SHP77 treated with DMSO at 0.1 percent for 48 hours (cell line): ENCODE data around the gene CRYM.
"Not testable (repeated sequence)": the region's sequence is repeated elsewhere in the genome, so short reads cannot be mapped to it uniquely, and the experiment has no call there.

Source experiments
- DNase-seq: peaks from one replicate; lab custom pipeline; 2025; lab: John Stamatoyannopoulos, UW

Gene CRYM

DNA sequence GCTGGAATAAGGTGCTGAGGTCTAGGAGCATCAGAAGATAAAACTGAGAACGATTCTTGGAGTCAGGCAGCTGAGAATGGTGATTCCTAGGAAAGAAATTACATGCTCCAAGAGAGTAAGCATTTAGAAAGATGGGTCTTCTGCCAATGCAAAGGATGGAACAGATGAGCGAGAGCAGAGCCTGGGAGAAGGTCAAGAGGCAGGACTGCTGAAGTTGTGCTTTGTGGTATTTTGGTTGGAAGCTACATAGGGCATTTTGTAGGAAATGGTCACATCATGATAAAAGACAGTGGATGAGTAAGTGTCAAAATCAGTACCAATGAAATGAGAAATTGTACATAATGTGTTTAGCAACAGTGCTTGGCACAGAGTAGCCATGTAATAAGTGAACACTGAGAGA, 1.4 kb upstream of the CRYM start:
- no peak for DNase-seq

DNA sequence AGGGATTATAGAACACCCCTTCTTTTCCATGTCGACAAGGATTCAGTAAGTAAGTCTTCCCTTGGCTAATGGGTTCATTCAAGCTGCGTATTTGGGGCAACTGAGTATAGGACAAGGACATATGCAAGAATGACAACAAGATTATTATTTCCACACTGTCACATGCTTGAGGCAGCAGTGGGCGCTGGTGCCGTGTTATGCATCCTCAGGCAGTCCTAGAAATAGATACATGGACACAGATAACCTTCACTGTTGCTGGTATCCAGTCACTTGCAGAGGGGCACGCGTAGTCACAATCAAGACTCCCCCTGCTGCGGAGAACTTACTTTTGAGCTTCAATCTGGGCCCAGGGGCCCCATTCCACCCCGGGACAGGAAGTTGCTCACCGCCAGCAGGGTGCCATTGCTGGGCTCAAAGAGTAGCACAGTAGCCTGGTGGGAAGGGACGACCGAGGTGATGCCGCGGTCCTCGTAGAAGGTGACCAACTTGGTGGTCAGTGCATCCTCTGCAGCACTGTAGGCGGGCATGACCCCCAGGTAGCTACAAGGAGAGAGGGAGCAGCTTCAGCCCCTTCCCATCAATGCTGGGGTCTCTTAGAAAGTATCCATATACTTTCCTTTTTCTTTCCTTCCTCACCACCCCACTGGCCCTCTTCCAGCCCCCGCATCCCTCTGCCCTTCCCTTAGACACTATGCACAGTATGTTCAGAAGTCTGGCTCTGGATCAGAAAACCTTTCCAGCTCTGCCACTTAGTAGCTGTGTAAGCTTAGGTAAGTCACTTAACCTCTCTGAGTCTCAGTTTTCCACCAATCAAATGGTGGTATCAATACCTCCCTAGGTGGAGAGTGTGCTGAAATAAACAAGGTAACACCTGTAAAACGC, 804 bp downstream of the CRYM start:
- no peak for DNase-seq

DNA sequence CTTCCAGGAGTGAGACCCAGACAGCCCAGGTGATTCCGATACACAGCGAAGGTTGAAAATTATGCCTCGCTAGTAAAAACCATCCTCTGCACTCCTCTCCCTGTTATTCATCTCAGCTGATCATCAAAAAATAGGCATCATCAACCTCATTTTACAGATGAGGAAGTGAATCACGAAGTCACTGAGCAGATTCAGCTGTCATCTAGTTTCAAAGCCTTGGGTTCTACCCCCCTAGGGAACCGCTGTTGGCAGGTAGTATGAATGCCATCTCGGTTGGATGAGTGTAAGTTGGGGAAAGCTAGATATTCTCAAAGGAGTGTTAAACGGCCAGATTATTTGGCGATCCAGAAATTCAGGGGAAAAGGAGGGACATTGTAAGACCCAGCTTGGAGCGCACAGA, 2.0 kb downstream of the CRYM start:
- DNase-seq = no peak

DNA sequence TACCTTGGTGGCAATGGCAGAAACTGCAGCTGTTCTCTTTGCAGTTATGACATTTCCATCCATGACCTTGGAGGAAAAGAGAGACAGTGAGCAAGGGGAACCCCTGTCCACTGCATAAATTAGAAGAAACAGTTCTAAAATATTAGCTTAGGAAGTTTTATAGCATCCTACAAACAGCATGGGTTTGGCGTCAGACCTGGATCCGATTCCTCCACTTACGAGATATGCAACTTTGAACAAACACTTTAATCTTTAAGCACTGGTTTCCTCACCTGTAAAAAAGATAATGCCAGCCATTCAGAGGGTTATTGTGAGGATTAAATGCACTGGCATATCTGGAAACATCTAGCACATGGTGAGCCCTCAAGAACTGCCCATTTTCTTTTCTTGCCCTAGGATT, 2.6 kb downstream of the CRYM start:
- DNase-seq = no peak

DNA sequence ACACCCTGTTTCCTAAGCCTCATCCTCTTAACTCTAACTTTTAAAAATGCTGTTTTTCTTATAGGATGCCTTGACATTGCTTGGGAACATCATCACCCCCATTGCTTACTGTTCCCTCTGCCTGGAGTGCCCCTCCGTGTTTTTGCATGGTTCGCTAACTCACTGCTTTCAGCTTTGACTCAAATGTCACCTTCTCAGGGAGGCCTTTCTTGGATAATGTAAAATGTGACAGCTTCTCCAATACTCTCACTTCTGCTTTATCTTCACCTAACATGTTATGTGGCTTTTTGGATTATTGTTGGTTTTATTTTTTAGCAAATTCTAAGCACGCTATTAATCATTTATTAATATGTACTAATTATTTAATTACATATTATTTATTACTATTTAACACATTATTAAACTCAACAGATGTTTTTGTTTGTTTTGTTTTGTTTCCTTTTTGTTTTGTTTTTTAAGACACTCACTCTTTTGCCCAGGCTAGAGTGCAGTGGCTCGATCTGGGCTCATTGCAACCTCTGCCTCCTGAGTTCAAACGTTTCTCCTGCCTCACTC, 3.8 kb downstream of the CRYM start:
- DNase-seq = no peak

DNA sequence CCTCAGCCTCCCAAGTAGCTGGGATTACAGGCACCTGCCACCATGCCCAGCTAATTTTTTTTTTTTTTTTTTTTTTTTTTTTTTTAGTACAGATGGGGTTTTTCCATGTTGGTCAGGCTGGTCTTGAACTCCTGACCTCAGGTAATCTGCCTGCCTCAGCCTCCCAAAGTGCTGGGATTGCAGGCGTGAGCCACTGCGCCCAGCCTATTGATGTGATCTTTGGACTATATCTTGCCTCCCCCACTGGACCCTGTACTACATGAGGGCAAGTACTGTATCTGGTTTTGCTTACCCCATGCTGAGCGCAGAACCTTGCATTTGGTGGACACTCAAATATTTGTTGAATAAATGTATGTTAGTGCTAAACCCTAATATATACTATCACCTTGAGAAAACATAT, 5.3 kb downstream of the CRYM start:
- DNase-seq = not testable (repeated sequence)

DNA sequence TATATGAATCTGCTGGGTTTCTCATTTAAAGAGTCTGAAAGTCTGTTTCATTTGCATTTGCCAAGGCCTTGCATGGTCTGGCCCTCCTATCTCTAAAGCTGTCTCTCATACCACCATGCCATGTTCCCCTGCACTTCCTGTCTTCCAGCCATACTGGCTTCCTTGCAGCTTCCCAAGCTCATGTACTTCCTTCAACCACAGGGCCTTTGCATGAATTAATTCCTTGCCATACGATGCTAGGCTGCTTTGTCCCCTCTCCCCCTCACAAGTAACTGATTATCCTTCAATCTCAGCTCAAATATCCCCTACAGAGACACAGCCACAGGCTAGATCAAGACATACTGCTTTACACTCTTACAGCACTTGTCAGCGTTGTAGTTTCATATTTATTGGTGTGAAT, 5.8 kb downstream of the CRYM start:
- DNase-seq = no peak

DNA sequence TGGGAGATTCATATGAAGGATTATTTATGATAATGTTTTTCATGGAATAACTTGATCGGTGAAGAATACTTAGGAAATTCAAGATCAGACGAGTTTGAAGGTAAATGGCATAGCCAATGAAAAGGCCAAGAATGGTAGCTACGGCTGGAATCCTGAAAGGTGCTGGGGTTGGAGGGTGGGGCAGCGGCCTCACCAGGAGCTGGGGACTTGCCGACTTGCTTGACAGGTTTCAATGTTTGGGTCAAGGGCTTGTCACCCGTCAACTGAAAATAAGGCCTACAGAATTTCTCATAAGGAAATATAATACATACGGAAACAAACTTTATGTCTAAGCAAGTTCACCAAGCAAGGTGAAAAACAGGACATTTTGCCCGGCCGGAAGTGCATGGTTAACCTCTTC, 9.9 kb downstream of the CRYM start:
- no peak for DNase-seq

DNA sequence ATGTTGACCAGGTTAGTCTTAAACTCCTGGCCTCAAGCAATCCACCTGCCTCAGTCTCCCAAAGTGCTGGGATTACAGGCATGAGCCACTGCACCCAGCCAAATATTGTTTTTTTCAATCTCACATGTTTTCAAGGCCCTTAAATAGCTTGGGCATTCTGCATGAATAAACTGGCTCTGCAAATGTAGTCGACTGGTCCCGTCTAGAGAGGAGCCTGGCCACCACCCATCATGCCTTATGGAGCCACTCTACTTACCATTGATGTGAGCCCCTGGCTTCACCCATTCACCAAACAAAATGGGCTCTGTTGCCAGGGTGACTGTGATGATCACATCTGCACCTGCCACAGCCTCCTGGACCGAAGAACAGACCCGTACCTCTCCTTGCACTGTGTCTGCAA, 10.8 kb downstream of the CRYM start:
- no peak for DNase-seq

DNA sequence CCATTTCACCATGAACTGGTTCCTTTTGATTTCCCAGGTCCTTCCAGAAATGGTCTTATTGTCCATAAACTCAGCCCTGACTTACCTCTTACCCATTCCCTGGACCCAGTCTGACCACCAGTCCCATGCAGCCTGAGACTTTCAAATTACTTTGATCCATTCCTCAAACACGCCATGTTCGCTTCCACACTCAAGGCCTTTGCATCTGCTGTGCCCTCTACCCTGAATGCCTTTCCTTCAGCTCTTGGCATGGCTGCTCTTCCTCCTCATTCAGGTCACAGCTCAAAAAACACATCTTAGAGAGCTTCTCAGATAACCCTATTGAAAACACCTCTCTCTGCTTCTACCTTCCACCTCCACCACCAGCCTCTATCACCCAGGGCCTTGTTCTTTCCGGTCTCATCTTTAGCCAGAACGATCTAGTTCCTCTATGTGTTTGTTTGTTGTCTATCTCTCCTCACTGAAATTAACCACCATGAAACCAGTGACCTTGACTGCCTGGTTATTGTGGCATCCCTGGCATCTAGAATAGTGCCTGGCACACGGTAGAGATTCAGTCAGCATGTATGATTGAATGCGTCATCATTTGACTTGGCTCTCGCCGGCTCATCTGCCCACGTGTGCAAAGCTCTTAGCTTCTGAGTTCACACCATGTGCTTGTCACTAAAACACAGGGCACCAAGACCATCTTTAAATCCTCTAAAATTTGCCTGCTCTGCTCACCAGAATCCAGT, 12.8 kb downstream of the CRYM start:
- DNase-seq = no peak

DNA sequence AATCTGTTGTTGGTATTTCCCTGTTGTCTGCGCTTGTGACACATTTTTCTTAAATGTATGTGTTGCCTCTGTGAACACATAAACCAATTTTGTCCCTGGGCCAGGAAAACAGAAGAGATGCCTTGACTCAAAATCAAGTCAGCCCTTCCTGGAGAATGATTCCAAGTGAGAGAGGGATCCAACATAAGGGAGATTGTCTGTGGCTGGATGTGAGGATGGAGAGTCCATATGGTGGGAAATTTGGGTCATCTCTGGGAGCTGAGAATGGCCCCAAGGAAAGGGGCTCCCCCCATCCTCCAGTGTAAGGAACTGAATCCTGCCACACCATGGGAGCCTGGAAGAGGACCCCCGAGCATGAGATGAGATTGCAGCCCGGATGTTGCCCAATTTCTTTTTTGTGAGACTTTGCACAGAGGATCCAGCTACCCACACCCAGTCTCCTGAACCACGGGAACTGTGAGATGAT, 13.5 kb downstream of the CRYM start:
- DNase-seq = no peak

DNA sequence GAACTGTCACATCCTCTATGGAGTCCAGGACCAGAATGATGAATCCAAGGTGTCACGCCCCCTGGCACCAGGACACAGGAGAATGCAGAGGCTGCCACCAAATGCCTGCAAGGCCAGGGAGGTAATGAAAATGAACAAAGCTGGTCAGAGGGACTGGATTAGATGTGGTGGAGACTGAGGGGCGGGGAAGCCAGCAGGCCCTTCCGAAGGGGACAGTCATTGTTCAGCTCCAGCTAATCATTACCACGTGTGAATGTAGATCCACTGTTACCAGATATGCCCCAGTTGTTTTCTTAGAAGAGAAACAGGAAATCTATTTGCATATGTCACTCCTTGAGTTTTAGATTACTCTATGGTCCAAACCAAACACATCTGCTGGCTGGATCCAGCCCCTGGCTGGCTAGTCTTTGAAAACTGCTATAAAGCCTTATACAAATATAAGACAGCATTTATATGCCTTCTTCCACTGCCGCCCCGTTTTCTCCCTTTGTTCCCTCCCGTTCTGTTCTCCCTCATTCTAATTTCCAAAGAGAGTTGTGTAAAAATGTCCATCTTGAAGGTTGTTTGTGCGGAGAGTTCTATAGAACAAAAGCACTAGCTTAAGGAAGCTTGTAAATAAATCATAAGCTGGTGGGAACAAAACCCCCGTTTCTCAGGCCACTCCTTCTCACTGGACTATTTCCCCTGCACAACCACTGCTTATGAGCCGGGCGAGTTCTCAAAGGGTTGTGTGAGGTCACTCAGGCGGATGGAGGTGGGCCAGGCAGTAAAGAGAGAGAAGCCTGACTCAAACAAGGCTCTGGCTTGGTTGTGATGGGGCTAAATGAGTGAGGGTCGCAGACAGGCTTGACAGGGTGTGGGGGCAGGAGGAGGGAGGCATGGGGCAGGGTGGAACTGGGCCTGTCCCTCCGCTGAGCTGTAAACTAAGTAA, 14.2 kb downstream of the CRYM start:
- DNase-seq = no peak

DNA sequence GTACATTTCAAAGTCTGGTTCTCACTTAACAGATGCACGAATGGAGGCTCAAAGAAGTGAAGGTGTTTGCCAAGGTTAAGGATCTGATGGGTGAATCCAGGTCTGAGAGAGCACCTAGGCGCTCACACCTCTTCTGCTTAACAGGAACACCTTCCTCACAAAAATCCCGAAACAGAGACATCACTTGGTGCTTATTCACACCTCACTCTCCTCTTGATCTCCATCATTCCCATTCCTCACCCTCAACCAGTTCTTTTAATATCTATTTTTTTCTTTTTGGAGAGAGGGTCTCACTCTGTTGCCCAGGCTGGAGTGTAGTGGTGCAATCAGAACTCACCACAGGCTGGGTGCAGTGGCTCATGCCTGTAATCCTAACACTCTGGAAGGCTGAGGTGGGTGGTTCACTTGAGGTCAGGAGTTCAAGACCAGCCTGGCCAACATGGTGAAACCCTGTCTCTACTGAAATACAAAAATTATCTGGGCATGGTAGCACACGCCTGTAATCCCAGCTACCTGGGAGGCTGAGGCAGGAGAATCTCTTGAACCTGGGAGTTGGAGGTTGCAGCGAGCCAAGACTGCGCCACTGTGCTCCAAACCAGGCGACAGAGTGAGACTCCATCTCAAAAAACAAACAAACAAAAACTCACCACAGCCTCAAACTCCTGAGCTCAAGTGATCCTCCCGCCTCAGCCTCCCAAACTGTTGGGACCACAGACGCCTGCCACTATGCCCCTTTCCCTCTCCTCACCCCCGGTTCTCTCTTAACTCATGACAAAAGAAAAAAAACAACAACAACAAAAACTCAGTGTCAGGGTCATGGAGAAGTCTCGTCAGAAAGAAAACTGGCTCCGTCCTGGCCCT, 15.1 kb downstream of the CRYM start:
- no peak for DNase-seq

DNA sequence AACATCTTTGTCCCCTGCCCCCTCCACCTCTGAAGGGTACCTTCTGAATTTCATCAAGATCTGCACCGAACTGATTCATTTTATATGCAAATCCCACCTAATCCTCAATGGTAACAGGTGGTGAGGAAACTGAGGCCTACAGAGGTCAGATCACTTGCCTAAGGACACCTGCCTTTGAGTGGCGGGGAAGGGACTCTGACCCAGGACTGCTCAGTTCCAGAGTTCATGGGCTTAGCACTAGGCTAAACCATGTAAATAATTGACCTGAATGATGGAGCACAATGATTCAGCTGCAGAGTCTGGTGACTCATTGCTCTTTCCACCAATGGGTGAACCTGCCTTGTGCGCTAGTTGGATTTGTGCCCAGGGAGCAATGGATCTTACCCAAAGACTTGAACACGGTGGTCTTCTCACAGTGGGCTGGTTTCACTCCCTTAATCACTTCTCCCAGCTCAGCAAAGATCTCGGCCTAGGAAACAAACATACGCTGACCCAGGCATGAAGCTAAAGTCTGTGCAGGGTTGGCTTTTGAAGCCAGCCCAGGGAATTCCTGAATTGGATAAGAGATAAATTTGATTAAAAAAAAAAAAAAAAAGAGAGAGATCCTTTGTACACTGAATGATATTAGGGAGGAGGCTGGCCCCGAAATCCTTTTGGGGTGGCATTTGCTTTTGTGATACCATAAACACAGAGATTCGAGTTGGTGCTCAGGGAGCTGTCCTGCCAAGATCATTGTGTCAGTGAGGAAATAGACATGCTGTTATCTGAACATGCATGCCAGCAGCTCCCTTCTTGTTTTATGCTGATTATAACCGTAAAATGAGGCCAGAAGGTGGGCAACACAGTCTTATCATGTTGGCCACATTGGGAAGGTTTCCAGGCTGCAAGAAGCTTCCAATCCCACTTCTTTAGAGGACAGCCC, 17.0 kb downstream of the CRYM start:
- DNase-seq = no peak

DNA sequence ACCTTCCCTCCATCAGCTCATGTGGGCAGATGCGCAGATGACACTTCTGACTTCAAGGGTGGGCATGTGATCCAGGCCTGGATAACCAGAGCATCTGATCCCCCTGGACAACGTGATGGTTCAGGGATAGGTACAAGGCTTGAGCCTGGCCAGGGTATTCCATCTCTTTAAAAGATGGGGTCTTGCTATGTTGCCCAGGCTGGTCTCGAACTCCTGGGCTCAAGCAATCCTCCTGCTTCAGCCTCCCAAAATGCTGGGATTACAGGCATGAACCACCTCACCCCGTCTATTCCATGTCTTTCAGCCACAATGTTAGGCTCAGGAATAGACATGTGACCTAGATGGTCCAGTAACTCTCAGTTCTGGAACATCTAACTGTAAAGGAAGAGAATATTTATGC, 20.8 kb downstream of the CRYM start:
- no peak for DNase-seq

DNA sequence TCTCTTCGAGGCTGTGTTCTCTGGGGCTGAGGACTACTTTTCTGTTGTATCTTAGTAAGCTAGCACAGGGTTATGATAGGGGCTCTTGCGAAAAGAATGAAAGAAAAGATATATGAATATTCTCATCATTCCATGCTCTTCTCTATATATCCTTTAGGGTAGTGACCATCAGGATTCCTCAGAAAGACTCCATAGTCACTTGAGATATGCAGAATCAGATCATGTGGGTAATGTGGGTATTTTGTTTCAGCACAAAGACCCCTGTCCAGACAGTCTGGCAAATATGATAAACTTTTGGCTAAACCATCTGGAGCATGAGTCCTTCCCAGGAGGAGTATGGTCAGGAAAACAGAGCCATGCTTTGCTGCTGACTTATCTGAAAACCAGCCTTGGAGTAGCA, 21.5 kb downstream of the CRYM start:
- DNase-seq = no peak

DNA sequence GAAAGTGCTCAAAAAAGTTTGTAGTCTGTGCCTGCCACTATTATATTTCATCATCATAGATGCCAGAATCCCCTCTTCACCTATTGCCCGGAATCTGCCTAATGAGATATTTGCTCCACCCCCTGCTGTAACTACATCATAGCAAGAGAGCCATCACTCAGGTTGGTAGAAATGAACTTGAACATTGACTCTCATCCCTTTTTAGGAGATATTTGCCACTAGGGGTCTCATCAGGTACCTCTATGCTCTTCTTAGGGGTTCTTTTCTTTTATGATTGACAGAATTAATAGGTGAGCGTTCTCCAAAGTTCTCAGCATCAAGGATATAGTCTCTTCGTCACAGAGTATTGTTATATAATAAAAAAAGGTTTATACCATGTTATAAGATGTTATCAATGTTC, 24.6 kb downstream of the CRYM start:
- no peak for DNase-seq

DNA sequence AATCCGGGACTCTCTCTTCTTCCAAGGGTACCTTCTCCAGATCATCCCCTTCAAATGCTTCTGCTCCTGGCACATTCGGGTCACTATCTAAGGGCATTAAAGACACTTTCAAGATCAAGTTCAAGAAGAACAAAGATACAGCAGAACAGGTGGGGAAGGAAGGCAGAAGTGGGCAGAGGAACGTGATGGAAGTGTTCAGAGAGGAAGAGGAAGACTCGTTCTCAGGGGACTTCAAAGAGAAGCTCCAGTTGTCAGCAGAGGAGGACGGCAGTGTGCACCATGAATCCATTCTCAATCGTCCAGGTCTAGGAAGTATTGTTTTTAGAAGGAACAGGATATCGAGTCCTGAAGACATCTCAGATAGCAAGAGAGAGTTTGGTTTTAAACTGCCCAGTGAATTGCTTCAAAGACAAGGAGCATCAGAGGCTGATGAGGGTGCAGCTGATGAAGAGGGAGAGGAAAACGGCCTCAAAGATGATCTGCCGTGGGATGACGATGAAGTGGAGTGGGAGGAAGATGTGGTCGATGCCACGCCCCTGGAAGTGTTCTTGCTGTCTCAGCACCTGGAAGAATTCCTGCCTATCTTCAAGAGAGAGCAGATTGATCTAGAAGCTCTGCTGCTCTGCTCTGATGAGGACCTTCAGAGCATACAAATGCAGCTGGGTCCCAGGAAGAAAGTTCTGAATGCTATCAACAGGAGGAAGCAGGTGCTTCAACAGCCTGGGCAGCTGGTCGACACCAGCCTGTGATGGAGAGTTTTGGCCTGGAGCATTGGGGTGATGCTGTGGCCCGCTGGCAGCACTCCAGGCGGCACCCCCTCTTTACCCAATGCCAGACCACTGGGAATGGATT, 27.8 kb downstream of the CRYM start:
- no peak for DNase-seq

DNA sequence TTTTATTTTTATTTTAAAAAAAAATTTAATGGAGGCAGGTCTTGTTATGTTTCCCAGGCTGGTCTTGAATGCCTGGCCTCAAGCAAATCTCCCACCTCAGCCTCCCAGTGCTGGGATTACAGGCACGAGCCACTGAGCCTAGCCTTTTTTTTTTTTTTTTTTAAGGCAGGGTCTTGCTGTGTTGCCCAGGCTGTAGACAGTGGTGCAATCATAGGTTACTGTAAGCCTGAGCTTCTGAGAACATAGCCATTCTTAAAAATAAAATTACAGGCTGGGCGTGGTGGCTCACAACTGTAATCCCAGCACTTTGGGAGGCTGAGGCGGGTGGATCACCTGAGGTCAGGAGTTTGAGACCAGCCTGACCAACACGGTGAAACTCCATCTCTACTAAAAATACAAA, 29.9 kb downstream of the CRYM start:
- DNase-seq = not testable (repeated sequence)
